GM12874 (cell line): Measurements from ENCODE around the gene TBC1D2.
A peak's percentile ranks its signal among the peaks of the same experiment; 100 is the strongest.

Experiments
- CTCF ChIP-seq: IDR thresholded peaks from 2 replicates; pipeline ENCODE4 v1.5.1; 2011; ENCODE audit warnings: low read depth, mild to moderate bottlenecking, control low read depth, low read length, moderate library complexity; ENCODE audit not compliant: insufficient read depth

Gene TBC1D2

GRCh38 chr9:98202252-98202651 is 53.2 kb downstream of the TBC1D2 start:
- no peak for TF ChIP-seq CTCF

GRCh38 chr9:98201749-98202148 is 53.7 kb downstream of the TBC1D2 start:
- no peak for TF ChIP-seq CTCF

GRCh38 chr9:98201102-98201501 is 54.3 kb downstream of the TBC1D2 start:
- no peak for TF ChIP-seq CTCF

GRCh38 chr9:98199388-98200033 is 55.9 kb downstream of the TBC1D2 start:
- no peak for TF ChIP-seq CTCF

- TF ChIP-seq CTCF: no peak
Measured at GRCh38 chr9:98195671-98196070, 59.8 kb downstream of the TBC1D2 start.

GRCh38 chr9:98193336-98193944 is 62.0 kb downstream of the TBC1D2 start:
- no peak for TF ChIP-seq CTCF

- TF ChIP-seq CTCF: peak; percentile 35; the same call in 1 of the 2 replicates
Measured at GRCh38 chr9:98192503-98193335, 62.7 kb downstream of the TBC1D2 start, which contains the start of gene CORO2A. Gene CORO2A, minus strand, starts transcription at chr9:98192637. Its CDS starts 34,977 bp downstream, at chr9:98157660.
